T-helper 2 cell treated with Interferon-gamma antibody and Interleukin-4, amounts not matched to agents 5 μg/mL and 100 μg/mL, for 36 hours (primary cell): Measurements from ENCODE around the gene IFNA10.
"Not testable (repeated sequence)": the region's sequence is repeated elsewhere in the genome, so short reads cannot be mapped to it uniquely, and the experiment has no call there.

Experiments
- DNase-seq: peaks from one replicate; pipeline ENCODE4 v3.0.0; 2021; ENCODE audit warnings: low spot score
- H3K27ac Mint-ChIP-seq: one replicate; pipeline ENCODE4 v1.8.0; 2021; ENCODE audit warnings: mild to moderate bottlenecking, mixed read lengths
- H3K27me3 Mint-ChIP-seq: one replicate; pipeline ENCODE4 v1.8.0; 2021; ENCODE audit warnings: low read depth, mixed read lengths
- H3K36me3 Mint-ChIP-seq: one replicate; pipeline ENCODE4 v1.8.0; 2021; ENCODE audit warnings: low read depth, mixed read lengths
- H3K4me1 Mint-ChIP-seq: one replicate; pipeline ENCODE4 v1.8.0; 2021; ENCODE audit warnings: low read depth, mixed read lengths
- H3K4me3 Mint-ChIP-seq: one replicate; pipeline ENCODE4 v1.8.0; 2022; ENCODE audit warnings: mild to moderate bottlenecking, moderate library complexity, mixed read lengths
- H3K9me3 Mint-ChIP-seq: one replicate; pipeline ENCODE4 v1.8.0; 2021; ENCODE audit warnings: mixed read lengths

Gene IFNA10

GRCh38 chr9:21213411-21214326 lies 6.7 kb upstream of the IFNA10 start:
- not testable (repeated sequence) for H3K4me1 Mint-ChIP-seq, H3K9me3 Mint-ChIP-seq, DNase-seq, H3K36me3 Mint-ChIP-seq, H3K27ac Mint-ChIP-seq
- Mint-ChIP-seq H3K4me3 (peak overlapping the region; percentile 16), H3K27me3 (peaks cover 30% of the 10 kb centered on the region)

- peaks cover 23% of the 10 kb centered on the region for H3K27me3 Mint-ChIP-seq
- not testable (repeated sequence) for H3K9me3 Mint-ChIP-seq, DNase-seq, H3K27ac Mint-ChIP-seq, H3K4me3 Mint-ChIP-seq, H3K4me1 Mint-ChIP-seq, H3K36me3 Mint-ChIP-seq
These were observed 5.2 kb upstream of the IFNA10 start for GRCh38 chr9:21212160-21212559.

DNA sequence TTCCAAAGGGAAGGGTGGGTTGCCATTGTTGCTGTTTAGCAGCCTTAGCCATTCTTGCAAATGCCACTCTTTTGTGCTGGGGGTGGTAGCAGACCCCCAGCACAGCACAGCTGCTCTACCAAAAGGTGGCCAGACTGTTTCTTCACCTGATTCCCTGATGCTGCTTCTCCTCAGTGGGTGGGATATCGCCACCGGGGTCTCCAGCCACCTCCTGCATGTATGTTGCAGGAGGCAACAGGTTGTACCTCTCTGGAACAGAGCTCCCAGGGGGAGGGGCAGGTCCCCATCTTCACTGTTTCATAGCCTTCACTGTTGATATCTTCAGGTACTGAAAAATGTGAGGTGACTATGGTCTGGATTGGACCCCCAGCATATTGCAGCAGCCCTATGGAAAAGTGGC lies 3.8 kb upstream of the IFNA10 start:
- not testable (repeated sequence) for H3K27ac Mint-ChIP-seq, H3K9me3 Mint-ChIP-seq, H3K4me3 Mint-ChIP-seq, DNase-seq, H3K4me1 Mint-ChIP-seq, H3K36me3 Mint-ChIP-seq
- H3K27me3 Mint-ChIP-seq = peaks cover 20% of the 10 kb centered on the region

DNA sequence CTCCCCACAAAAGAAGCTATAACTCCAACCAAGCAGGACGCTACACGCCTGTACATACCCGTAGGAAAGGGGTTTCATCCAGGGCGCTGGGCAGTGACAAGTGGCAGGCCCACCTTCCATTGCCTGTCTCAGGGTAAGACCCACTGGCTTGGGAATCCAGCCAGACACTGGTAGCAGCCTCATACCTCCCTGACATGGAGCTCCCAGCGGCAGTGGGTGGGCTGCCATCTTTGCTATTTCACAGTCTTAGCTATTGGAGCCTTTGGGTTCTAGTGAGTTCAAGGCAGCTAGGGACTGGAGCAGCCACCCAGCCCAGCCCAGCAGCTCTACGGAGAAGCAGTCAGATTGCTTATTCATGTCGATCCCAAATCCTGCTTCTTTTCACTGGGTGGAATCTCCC lies 3.4 kb upstream of the IFNA10 start:
- no peak for DNase-seq
- Mint-ChIP-seq H3K36me3 (no peaks in the 10 kb centered on the region), H3K9me3 (no peaks in the 10 kb centered on the region), H3K4me1 (peaks cover 8% of the 10 kb centered on the region), H3K27ac (no peak overlapping the region), H3K4me3 (no peak overlapping the region), H3K27me3 (peaks cover 20% of the 10 kb centered on the region)

DNA sequence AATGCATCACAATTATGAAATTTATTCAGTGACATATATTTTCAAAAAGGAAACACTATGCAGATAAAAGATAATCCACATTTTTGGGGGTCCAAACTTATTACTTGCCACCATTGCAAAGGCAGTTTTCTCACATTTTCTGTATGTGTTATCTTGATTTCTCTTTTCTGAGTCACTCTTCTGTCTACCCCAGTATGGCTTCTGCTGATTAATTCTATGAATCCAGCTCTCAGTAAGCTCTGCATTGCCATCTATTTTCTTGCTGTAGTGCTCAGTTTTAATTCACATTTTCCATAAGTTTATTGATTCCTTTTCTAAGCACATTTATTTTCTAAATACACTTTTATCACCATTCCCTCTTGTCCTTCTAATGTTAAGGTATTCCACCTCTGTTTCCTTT lies 1.7 kb downstream of the IFNA10 start:
- Mint-ChIP-seq H3K9me3 (no peaks in the 10 kb centered on the region), H3K4me3 (no peak overlapping the region), H3K27me3 (peaks cover 32% of the 10 kb centered on the region), H3K4me1 (peaks cover 7% of the 10 kb centered on the region), H3K36me3 (no peaks in the 10 kb centered on the region), H3K27ac (no peak overlapping the region)
- no peak for DNase-seq

GRCh38 chr9:21202105-21202504 lies 4.8 kb downstream of the IFNA10 start, which contains the start of gene IFNA7:
Gene IFNA7 (minus strand): TSS chr9:21202205. CDS start chr9:21202165, 40 bp downstream.
- H3K9me3 Mint-ChIP-seq, H3K4me3 Mint-ChIP-seq, H3K4me1 Mint-ChIP-seq, DNase-seq, H3K27ac Mint-ChIP-seq, H3K36me3 Mint-ChIP-seq: not testable (repeated sequence)
- peaks cover 31% of the 10 kb centered on the region for H3K27me3 Mint-ChIP-seq

DNA sequence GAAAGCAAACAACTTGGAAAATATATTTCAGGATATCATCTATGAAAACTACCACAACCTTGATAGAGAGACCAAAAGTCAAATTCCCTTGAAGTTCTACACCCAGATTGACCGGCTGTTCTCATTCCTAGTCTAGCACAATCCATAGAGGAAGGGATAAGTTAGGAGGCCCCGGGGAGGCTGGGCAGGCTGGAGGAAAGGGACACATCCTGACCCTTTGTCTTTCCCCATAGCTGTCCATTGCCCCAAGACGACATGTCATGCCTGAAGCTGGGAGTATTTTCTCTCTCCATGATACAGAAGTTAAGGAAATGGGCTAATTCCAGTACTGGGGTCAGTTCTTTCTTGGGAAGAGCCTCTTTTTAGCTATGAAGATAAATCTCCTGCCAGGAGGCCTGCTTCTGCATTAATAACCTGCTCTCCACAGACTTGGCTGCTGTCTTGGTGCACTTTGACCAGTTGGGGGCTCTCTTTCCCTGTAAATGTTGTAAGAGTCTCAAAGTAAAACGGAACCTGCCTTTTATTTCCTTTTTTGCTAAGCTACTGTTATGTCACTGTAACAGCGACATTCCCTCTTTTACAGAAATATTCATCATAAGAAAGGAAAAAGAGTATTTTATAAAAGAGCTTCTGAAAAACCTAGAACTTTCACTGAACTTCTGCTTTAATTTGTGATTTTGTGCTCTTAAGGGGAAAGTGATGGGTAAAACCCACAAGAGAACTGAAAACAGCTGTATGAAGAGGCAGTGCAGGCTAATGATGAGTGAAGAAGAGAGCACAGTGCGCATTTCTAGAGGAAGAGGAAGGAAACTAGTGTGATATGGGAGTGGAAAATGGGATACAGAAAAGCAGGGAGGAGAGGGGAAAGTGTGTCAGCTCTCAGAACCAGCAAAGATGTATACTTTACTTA lies 11.8 kb downstream of the IFNA10 start:
- not testable (repeated sequence) for H3K36me3 Mint-ChIP-seq, H3K4me1 Mint-ChIP-seq, H3K9me3 Mint-ChIP-seq, H3K27ac Mint-ChIP-seq, DNase-seq
- peak overlapping the region; percentile 49 for H3K4me3 Mint-ChIP-seq
- peaks cover 16% of the 10 kb centered on the region for H3K27me3 Mint-ChIP-seq

- peaks cover 34% of the 10 kb centered on the region for H3K27me3 Mint-ChIP-seq
- not testable (repeated sequence) for H3K27ac Mint-ChIP-seq, H3K36me3 Mint-ChIP-seq, DNase-seq, H3K4me3 Mint-ChIP-seq, H3K9me3 Mint-ChIP-seq
- H3K4me1 Mint-ChIP-seq = peaks cover 12% of the 10 kb centered on the region
These were observed 19.5 kb downstream of the IFNA10 start, which contains the start of gene IFNA4 for GRCh38 chr9:21187487-21187886. Gene IFNA4 (minus strand): TSS chr9:21187587. CDS start chr9:21187531, 56 bp downstream.

GRCh38 chr9:21182810-21183736 lies 23.9 kb downstream of the IFNA10 start:
- not testable (repeated sequence) for H3K27ac Mint-ChIP-seq
- H3K4me3 Mint-ChIP-seq = peak overlapping the region; percentile 27

GRCh38 chr9:21174671-21175070 lies 32.3 kb downstream of the IFNA10 start:
- no peaks in the 10 kb centered on the region for H3K36me3 Mint-ChIP-seq
- no peak for DNase-seq
- H3K27me3 Mint-ChIP-seq = peaks cover 55% of the 10 kb centered on the region
- H3K4me1 Mint-ChIP-seq = peaks cover 5% of the 10 kb centered on the region
- no peak overlapping the region for H3K27ac Mint-ChIP-seq
- no peaks in the 10 kb centered on the region for H3K9me3 Mint-ChIP-seq
- no peak overlapping the region for H3K4me3 Mint-ChIP-seq

More at GRCh38 chr9:21182810-21183736, 23.9 kb downstream of the IFNA10 start:
- DNase-seq, H3K36me3 Mint-ChIP-seq, H3K9me3 Mint-ChIP-seq, H3K4me1 Mint-ChIP-seq: not testable (repeated sequence)
- H3K27me3 Mint-ChIP-seq = peaks cover 21% of the 10 kb centered on the region

GRCh38 chr9:21172156-21172555 lies 34.8 kb downstream of the IFNA10 start:
- H3K9me3 Mint-ChIP-seq = no peaks in the 10 kb centered on the region
- peaks cover 5% of the 10 kb centered on the region for H3K4me1 Mint-ChIP-seq
- peaks cover 62% of the 10 kb centered on the region for H3K27me3 Mint-ChIP-seq
- no peak overlapping the region for H3K4me3 Mint-ChIP-seq
- DNase-seq = no peak
- H3K27ac Mint-ChIP-seq = no peak overlapping the region
- H3K36me3 Mint-ChIP-seq = no peaks in the 10 kb centered on the region

DNA sequence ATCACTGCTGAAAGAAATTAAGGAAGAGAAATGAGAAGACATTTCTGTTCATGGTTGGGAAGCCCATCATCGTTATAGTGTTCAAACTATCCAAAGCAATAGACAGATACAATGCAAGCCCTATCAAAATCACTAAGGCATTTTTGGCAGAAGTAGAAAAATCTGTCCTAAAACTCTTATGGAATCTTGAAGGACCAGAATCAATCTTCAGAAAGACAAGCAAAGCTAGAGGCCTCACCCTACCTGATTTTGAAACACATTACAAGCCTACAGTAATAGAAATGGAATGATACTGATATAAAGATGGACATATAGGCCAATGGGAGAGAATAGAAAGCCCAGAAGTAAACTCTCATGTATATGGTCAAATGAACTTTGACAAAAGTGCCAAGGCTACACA lies 35.6 kb downstream of the IFNA10 start:
- H3K4me3 Mint-ChIP-seq = no peak overlapping the region
- H3K27ac Mint-ChIP-seq = no peak overlapping the region
- H3K9me3 Mint-ChIP-seq = no peaks in the 10 kb centered on the region
- peaks cover 5% of the 10 kb centered on the region for H3K4me1 Mint-ChIP-seq
- H3K36me3 Mint-ChIP-seq = no peaks in the 10 kb centered on the region
- no peak for DNase-seq
- peaks cover 62% of the 10 kb centered on the region for H3K27me3 Mint-ChIP-seq

GRCh38 chr9:21166560-21166959 lies 40.4 kb downstream of the IFNA10 start, which contains the start of gene IFNA21:
Gene IFNA21 (minus strand): TSS chr9:21166660. CDS start chr9:21166612, 48 bp downstream.
- not testable (repeated sequence) for H3K9me3 Mint-ChIP-seq, H3K27ac Mint-ChIP-seq, H3K4me3 Mint-ChIP-seq

More at GRCh38 chr9:21166560-21166959, 40.4 kb downstream of the IFNA10 start, which contains the start of gene IFNA21:
- H3K36me3 Mint-ChIP-seq, DNase-seq: not testable (repeated sequence)
- H3K4me1 Mint-ChIP-seq = peaks cover 18% of the 10 kb centered on the region
- H3K27me3 Mint-ChIP-seq = peaks cover 43% of the 10 kb centered on the region
